ENCODE measurements around the gene KCNJ12.
"Not testable (repeated sequence)": the region's sequence is repeated elsewhere in the genome, so short reads cannot be mapped to it uniquely, and the experiment has no call there.

Gene KCNJ12

GRCh38 chr17:21422311-21423189, 46.4 kb downstream of the KCNJ12 start:
- H3K9ac ChIP-seq (ENCODE audit: low read length); H3K9me3 ChIP-seq (ENCODE audit: low read length); H3K27me3 ChIP-seq (ENCODE audit: control insufficient read depth in 1 of 2, insufficient read depth in 2 of 2, low read length in 2 of 2); H3K27ac ChIP-seq (ENCODE audit: low read depth, low read length); H3K4me3 ChIP-seq (ENCODE audit: low read depth in 1 of 2, low read length in 2 of 2); H3K4me1 ChIP-seq (ENCODE audit: insufficient read depth, low read length); H3K36me3 ChIP-seq (ENCODE audit: insufficient read depth, low read length): not testable (repeated sequence)

GRCh38 chr17:21423190-21423493, 47.0 kb downstream of the KCNJ12 start:
- H3K4me1 ChIP-seq (ENCODE audit: insufficient read depth, low read length); H3K36me3 ChIP-seq (ENCODE audit: insufficient read depth, low read length); H3K4me3 ChIP-seq (ENCODE audit: low read depth in 1 of 2, low read length in 2 of 2); H3K27ac ChIP-seq (ENCODE audit: low read depth, low read length); H3K9me3 ChIP-seq (ENCODE audit: low read length); H3K9ac ChIP-seq (ENCODE audit: low read length); H3K27me3 ChIP-seq (ENCODE audit: control insufficient read depth in 1 of 2, insufficient read depth in 2 of 2, low read length in 2 of 2): not testable (repeated sequence)

GRCh38 chr17:21424697-21425096, 48.5 kb downstream of the KCNJ12 start:
- H3K4me3 ChIP-seq (ENCODE audit: low read depth in 1 of 2, low read length in 2 of 2); H3K4me1 ChIP-seq (ENCODE audit: insufficient read depth, low read length); H3K9me3 ChIP-seq (ENCODE audit: low read length); H3K27ac ChIP-seq (ENCODE audit: low read depth, low read length); H3K9ac ChIP-seq (ENCODE audit: low read length); H3K27me3 ChIP-seq (ENCODE audit: control insufficient read depth in 1 of 2, insufficient read depth in 2 of 2, low read length in 2 of 2); H3K36me3 ChIP-seq (ENCODE audit: insufficient read depth, low read length): not testable (repeated sequence)

GRCh38 chr17:21425321-21425720, 49.2 kb downstream of the KCNJ12 start:
- no peak overlapping the region for H3K9ac ChIP-seq (ENCODE audit: low read length)
- no peaks in the 10 kb centered on the region for H3K9me3 ChIP-seq (ENCODE audit: low read length)
- H3K27me3 ChIP-seq (ENCODE audit: control insufficient read depth in 1 of 2, insufficient read depth in 2 of 2, low read length in 2 of 2): no peaks in the 10 kb centered on the region
- no peaks in the 10 kb centered on the region for H3K4me1 ChIP-seq (ENCODE audit: insufficient read depth, low read length)
- H3K4me3 ChIP-seq (ENCODE audit: low read depth in 1 of 2, low read length in 2 of 2): no peak overlapping the region
- H3K36me3 ChIP-seq (ENCODE audit: insufficient read depth, low read length): no peaks in the 10 kb centered on the region
- no peak overlapping the region for H3K27ac ChIP-seq (ENCODE audit: low read depth, low read length)

- no peaks in the 10 kb centered on the region for H3K27me3 ChIP-seq (ENCODE audit: control insufficient read depth in 1 of 2, insufficient read depth in 2 of 2, low read length in 2 of 2)
- H3K27ac ChIP-seq (ENCODE audit: low read depth, low read length): no peak overlapping the region
- no peak overlapping the region for H3K4me3 ChIP-seq (ENCODE audit: low read depth in 1 of 2, low read length in 2 of 2)
- no peaks in the 10 kb centered on the region for H3K36me3 ChIP-seq (ENCODE audit: insufficient read depth, low read length)
- H3K9me3 ChIP-seq (ENCODE audit: low read length): no peaks in the 10 kb centered on the region
- H3K9ac ChIP-seq (ENCODE audit: low read length): no peak overlapping the region
- H3K4me1 ChIP-seq (ENCODE audit: insufficient read depth, low read length): no peaks in the 10 kb centered on the region
Observed at GRCh38 chr17:21425736-21426135, 49.6 kb downstream of the KCNJ12 start.

GRCh38 chr17:21426246-21426645, 50.1 kb downstream of the KCNJ12 start:
- not testable (repeated sequence) for H3K36me3 ChIP-seq (ENCODE audit: insufficient read depth, low read length); H3K9me3 ChIP-seq (ENCODE audit: low read length); H3K4me3 ChIP-seq (ENCODE audit: low read depth in 1 of 2, low read length in 2 of 2); H3K27ac ChIP-seq (ENCODE audit: low read depth, low read length); H3K9ac ChIP-seq (ENCODE audit: low read length); H3K27me3 ChIP-seq (ENCODE audit: control insufficient read depth in 1 of 2, insufficient read depth in 2 of 2, low read length in 2 of 2); H3K4me1 ChIP-seq (ENCODE audit: insufficient read depth, low read length)

GRCh38 chr17:21426876-21427275, 50.7 kb downstream of the KCNJ12 start:
- H3K36me3 ChIP-seq (ENCODE audit: insufficient read depth, low read length); H3K9ac ChIP-seq (ENCODE audit: low read length); H3K9me3 ChIP-seq (ENCODE audit: low read length); H3K4me3 ChIP-seq (ENCODE audit: low read depth in 1 of 2, low read length in 2 of 2); H3K27me3 ChIP-seq (ENCODE audit: control insufficient read depth in 1 of 2, insufficient read depth in 2 of 2, low read length in 2 of 2); H3K27ac ChIP-seq (ENCODE audit: low read depth, low read length); H3K4me1 ChIP-seq (ENCODE audit: insufficient read depth, low read length): not testable (repeated sequence)

GRCh38 chr17:21427727-21428126, 51.6 kb downstream of the KCNJ12 start:
- not testable (repeated sequence) for H3K4me1 ChIP-seq (ENCODE audit: insufficient read depth, low read length); H3K9ac ChIP-seq (ENCODE audit: low read length); H3K4me3 ChIP-seq (ENCODE audit: low read depth in 1 of 2, low read length in 2 of 2); H3K9me3 ChIP-seq (ENCODE audit: low read length); H3K36me3 ChIP-seq (ENCODE audit: insufficient read depth, low read length); H3K27ac ChIP-seq (ENCODE audit: low read depth, low read length); H3K27me3 ChIP-seq (ENCODE audit: control insufficient read depth in 1 of 2, insufficient read depth in 2 of 2, low read length in 2 of 2)

- H3K27ac ChIP-seq (ENCODE audit: low read depth, low read length); H3K4me1 ChIP-seq (ENCODE audit: insufficient read depth, low read length); H3K4me3 ChIP-seq (ENCODE audit: low read depth in 1 of 2, low read length in 2 of 2); H3K36me3 ChIP-seq (ENCODE audit: insufficient read depth, low read length); H3K27me3 ChIP-seq (ENCODE audit: control insufficient read depth in 1 of 2, insufficient read depth in 2 of 2, low read length in 2 of 2); H3K9me3 ChIP-seq (ENCODE audit: low read length); H3K9ac ChIP-seq (ENCODE audit: low read length): not testable (repeated sequence)
Observed at GRCh38 chr17:21428752-21429424, 52.7 kb downstream of the KCNJ12 start.

GRCh38 chr17:21429921-21430628, 53.9 kb downstream of the KCNJ12 start:
- H3K4me3 ChIP-seq (ENCODE audit: low read depth in 1 of 2, low read length in 2 of 2); H3K27me3 ChIP-seq (ENCODE audit: control insufficient read depth in 1 of 2, insufficient read depth in 2 of 2, low read length in 2 of 2); H3K27ac ChIP-seq (ENCODE audit: low read depth, low read length); H3K36me3 ChIP-seq (ENCODE audit: insufficient read depth, low read length); H3K9ac ChIP-seq (ENCODE audit: low read length); H3K9me3 ChIP-seq (ENCODE audit: low read length); H3K4me1 ChIP-seq (ENCODE audit: insufficient read depth, low read length): not testable (repeated sequence)

- H3K27ac ChIP-seq (ENCODE audit: low read depth, low read length); H3K9ac ChIP-seq (ENCODE audit: low read length); H3K36me3 ChIP-seq (ENCODE audit: insufficient read depth, low read length); H3K9me3 ChIP-seq (ENCODE audit: low read length); H3K4me3 ChIP-seq (ENCODE audit: low read depth in 1 of 2, low read length in 2 of 2); H3K4me1 ChIP-seq (ENCODE audit: insufficient read depth, low read length); H3K27me3 ChIP-seq (ENCODE audit: control insufficient read depth in 1 of 2, insufficient read depth in 2 of 2, low read length in 2 of 2): not testable (repeated sequence)
Observed at GRCh38 chr17:21433971-21434370, 57.8 kb downstream of the KCNJ12 start.

GRCh38 chr17:21434976-21435375, 58.8 kb downstream of the KCNJ12 start:
- H3K27ac ChIP-seq (ENCODE audit: low read depth, low read length); H3K36me3 ChIP-seq (ENCODE audit: insufficient read depth, low read length); H3K4me1 ChIP-seq (ENCODE audit: insufficient read depth, low read length); H3K4me3 ChIP-seq (ENCODE audit: low read depth in 1 of 2, low read length in 2 of 2); H3K27me3 ChIP-seq (ENCODE audit: control insufficient read depth in 1 of 2, insufficient read depth in 2 of 2, low read length in 2 of 2); H3K9me3 ChIP-seq (ENCODE audit: low read length); H3K9ac ChIP-seq (ENCODE audit: low read length): not testable (repeated sequence)
